Hepatocyte (in vitro differentiated cells): ENCODE results near the gene OR8J1.

Source experiments
- EZH2 ChIP-seq: fragments of 200-600 bp; sonication (generic); IDR thresholded peaks from 2 replicates; pipeline ENCODE4 v1.6.1; 2016; ENCODE audit warnings: antibody characterized with exemption, mild to moderate bottlenecking, borderline replicate concordance
- EZH2phosphoT487 ChIP-seq: fragments of 200-600 bp; sonication (generic); IDR thresholded peaks from one replicate; pipeline ENCODE4 v1.6.1; 2018; ENCODE audit warnings: antibody characterized with exemption, mild to moderate bottlenecking, low read depth, moderate library complexity; ENCODE audit not compliant: unreplicated experiment, severe bottlenecking
- TF ChIP-seq, protein P1 (sequence below): fragments of 200-600 bp; sonication (generic); IDR thresholded peaks from 2 replicates; pipeline ENCODE4 v1.5.1; 2016; ENCODE audit warnings: antibody characterized with exemption, mild to moderate bottlenecking; ENCODE audit not compliant: poor library complexity

DNA sequence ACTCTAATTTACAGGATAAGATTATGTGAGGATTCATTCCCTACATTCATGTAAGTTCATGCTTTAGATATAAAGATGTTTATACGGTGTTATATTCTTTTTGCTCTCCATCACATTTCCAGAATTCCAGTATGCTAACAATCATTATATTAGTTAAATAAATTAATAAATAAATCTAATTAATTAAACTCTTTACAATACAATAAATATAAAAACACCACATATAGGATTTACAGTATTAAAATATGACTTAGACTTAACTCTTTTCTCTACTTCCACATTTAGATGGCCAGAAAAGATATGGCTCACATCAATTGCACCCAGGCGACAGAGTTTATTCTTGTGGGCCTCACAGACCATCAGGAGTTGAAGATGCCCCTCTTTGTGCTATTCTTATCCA lies 21.2 kb downstream of the OR8J1 start, which contains the start of gene OR8U1:
- TF ChIP-seq, protein P1, sequence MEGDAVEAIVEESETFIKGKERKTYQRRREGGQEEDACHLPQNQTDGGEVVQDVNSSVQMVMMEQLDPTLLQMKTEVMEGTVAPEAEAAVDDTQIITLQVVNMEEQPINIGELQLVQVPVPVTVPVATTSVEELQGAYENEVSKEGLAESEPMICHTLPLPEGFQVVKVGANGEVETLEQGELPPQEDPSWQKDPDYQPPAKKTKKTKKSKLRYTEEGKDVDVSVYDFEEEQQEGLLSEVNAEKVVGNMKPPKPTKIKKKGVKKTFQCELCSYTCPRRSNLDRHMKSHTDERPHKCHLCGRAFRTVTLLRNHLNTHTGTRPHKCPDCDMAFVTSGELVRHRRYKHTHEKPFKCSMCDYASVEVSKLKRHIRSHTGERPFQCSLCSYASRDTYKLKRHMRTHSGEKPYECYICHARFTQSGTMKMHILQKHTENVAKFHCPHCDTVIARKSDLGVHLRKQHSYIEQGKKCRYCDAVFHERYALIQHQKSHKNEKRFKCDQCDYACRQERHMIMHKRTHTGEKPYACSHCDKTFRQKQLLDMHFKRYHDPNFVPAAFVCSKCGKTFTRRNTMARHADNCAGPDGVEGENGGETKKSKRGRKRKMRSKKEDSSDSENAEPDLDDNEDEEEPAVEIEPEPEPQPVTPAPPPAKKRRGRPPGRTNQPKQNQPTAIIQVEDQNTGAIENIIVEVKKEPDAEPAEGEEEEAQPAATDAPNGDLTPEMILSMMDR, result no peak
- no peak for TF ChIP-seq EZH2phosphoT487
- TF ChIP-seq EZH2, result no peak
